CD4-positive, alpha-beta T cell (primary cell): Measurements from ENCODE around the gene SND1. TPM values are rescaled to one million over a fixed set of nuclear protein-coding genes. Genes with fewer than 3 reads are reported as not detected.

Source experiments
- ATAC-seq: fragments of 200-7000 bp; cut with Tn5 transposase; one replicate; pipeline ENCODE4 v1.10.0; 2022; ENCODE audit warnings: mild to moderate bottlenecking; ENCODE audit not compliant: poor library complexity
- CTCF ChIA-PET: fragments of 350-600 bp; sonication (Branson Sonifier 250); formaldehyde crosslinking; loops from one replicate; lab custom pipeline; 2021; ENCODE audit warnings: antibody characterized with exemption, inconsistent platforms; lab: Charles Lee
- POLR2A ChIA-PET: fragments of 350-600 bp; sonication (Branson Sonifier 250); formaldehyde crosslinking; loops from one replicate; lab custom pipeline; 2021; ENCODE audit warnings: antibody characterized with exemption, inconsistent platforms; lab: Charles Lee
- DNase-seq, 14 experiments: peaks; one replicate each; pipeline ENCODE4 v3.0.0-alpha.2; 2013 to 2020; ENCODE audit warnings: mixed read lengths in 2 of 14
- H3K27ac ChIP-seq, 2 donors: one replicate each; pipeline versions ENCODE4 v1.5.1 to v1.7.0; 2013; ENCODE audit warnings: low read length in 2 of 2, low read depth in 1 of 2, mild to moderate bottlenecking in 1 of 2
- H3K27me3 ChIP-seq, 2 experiments: 1 replicate in 1 of 2; 2 replicates in 1 of 2; pipeline versions ENCODE4 v1.6.1 to v1.7.0; 2013; ENCODE audit warnings: low read length in 2 of 2, control low read depth in 1 of 2, mild to moderate bottlenecking in 1 of 2, moderate library complexity in 1 of 2; ENCODE audit not compliant: insufficient read depth in 2 of 2, control insufficient read depth in 1 of 2
- H3K36me3 ChIP-seq: one replicate; pipeline ENCODE4 v1.6.1; 2013; ENCODE audit warnings: low read length, control low read depth; ENCODE audit not compliant: insufficient read depth
- H3K4me1 ChIP-seq: one replicate; pipeline ENCODE4 v1.6.1; 2013; ENCODE audit warnings: low read length, control low read depth; ENCODE audit not compliant: insufficient read depth
- H3K4me3 ChIP-seq: one replicate; pipeline ENCODE4 v1.5.1; 2013; ENCODE audit warnings: mild to moderate bottlenecking, low read length, moderate library complexity
- H3K9me3 ChIP-seq, 2 experiments: 1 replicate in 1 of 2; 2 replicates in 1 of 2; pipeline versions ENCODE4 v1.6.1 to v1.7.0; 2013; ENCODE audit warnings: low read length in 2 of 2, mild to moderate bottlenecking in 2 of 2, control low read depth in 1 of 2, moderate library complexity in 1 of 2; ENCODE audit not compliant: control insufficient read depth in 1 of 2, insufficient read depth in 1 of 2
- H3K27ac Mint-ChIP-seq: one replicate; pipeline ENCODE4 v1.8.0; 2020; ENCODE audit warnings: mixed read lengths
- H3K27me3 Mint-ChIP-seq: one replicate; pipeline ENCODE4 v1.8.0; 2021; ENCODE audit warnings: mixed read lengths
- H3K36me3 Mint-ChIP-seq: one replicate; pipeline ENCODE4 v1.8.0; 2021; ENCODE audit warnings: low read depth, mixed read lengths
- H3K4me1 Mint-ChIP-seq: one replicate; pipeline ENCODE4 v1.8.0; 2021; ENCODE audit warnings: low read depth, mixed read lengths
- H3K4me3 Mint-ChIP-seq: one replicate; pipeline ENCODE4 v1.8.0; 2020; ENCODE audit warnings: mild to moderate bottlenecking, mixed read lengths
- H3K9me3 Mint-ChIP-seq: one replicate; pipeline ENCODE4 v1.8.0; 2020; ENCODE audit warnings: mixed read lengths
- intact Hi-C, 2 experiments: fragments of 100-400 bp; cut with DNase I in 1 of 2; cut with micrococcal nuclease in 1 of 2; formaldehyde crosslinking; loops; one replicate each; pipeline versions ENCODE4 v1.15.1 to v1.9.0; 2023 to 2025; cut with DNase I, micrococcal nuclease
- total RNA-seq, 174 experiments: library from RNA in 2 of 174; stranded (reverse) in 2 of 174; gene quantifications; one replicate each; pipeline ENCODE4 v1.2.3 and lab custom pipeline; 2021 to 2026
- TF ChIP-seq, protein P1 (sequence below): fragments of 200-600 bp; IDR thresholded peaks from one replicate; pipeline ENCODE4 v1.8.0; 2022; ENCODE audit warnings: antibody characterized with exemption, mild to moderate bottlenecking

Gene SND1
- total RNA-seq, 2 experiments from 2014 or later = 104 to 113 TPM

DNA sequence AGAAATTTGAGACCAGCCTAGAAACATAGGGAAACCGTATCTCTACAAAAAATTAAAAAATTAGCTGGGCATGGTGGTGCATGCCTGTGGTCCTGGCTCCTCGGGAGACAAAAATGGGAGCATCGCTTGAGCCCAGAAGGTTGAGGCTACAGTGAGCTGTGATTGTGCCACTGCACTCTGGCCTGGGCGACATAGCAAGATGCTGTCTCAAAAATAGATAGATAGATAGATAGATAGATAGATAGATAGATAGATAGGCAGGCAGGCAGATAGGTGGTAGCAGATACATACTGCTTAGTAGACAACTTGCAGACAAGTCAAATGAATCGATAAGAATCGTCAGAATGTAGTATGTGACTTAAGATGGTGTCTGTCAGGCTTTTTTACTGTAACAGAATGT lies 106.9 kb downstream of the SND1 start:
- ChIA-PET POLR2A (no interaction called here), CTCF (no interaction called here)
- TF ChIP-seq, protein P1, sequence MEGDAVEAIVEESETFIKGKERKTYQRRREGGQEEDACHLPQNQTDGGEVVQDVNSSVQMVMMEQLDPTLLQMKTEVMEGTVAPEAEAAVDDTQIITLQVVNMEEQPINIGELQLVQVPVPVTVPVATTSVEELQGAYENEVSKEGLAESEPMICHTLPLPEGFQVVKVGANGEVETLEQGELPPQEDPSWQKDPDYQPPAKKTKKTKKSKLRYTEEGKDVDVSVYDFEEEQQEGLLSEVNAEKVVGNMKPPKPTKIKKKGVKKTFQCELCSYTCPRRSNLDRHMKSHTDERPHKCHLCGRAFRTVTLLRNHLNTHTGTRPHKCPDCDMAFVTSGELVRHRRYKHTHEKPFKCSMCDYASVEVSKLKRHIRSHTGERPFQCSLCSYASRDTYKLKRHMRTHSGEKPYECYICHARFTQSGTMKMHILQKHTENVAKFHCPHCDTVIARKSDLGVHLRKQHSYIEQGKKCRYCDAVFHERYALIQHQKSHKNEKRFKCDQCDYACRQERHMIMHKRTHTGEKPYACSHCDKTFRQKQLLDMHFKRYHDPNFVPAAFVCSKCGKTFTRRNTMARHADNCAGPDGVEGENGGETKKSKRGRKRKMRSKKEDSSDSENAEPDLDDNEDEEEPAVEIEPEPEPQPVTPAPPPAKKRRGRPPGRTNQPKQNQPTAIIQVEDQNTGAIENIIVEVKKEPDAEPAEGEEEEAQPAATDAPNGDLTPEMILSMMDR = no peak
- H3K9me3 Mint-ChIP-seq = no peaks in the 10 kb centered on the region
- intact Hi-C loops = no loop called here
- Histone ChIP-seq H3K27ac (no peak overlapping the region), H3K4me1 (no peaks in the 10 kb centered on the region), H3K36me3 (no peaks in the 10 kb centered on the region), H3K27me3 (no peaks in the 10 kb centered on the region), H3K9me3 (no peaks in the 10 kb centered on the region), H3K4me3 (no peak overlapping the region)
- no peak overlapping the region for H3K4me3 Mint-ChIP-seq
- H3K27ac Mint-ChIP-seq = no peak overlapping the region
- peaks cover 59% of the 10 kb centered on the region for H3K4me1 Mint-ChIP-seq
- DNase-seq (no peak), ATAC-seq (no peak)
- H3K27me3 Mint-ChIP-seq = no peaks in the 10 kb centered on the region
- no peaks in the 10 kb centered on the region for H3K36me3 Mint-ChIP-seq

DNA sequence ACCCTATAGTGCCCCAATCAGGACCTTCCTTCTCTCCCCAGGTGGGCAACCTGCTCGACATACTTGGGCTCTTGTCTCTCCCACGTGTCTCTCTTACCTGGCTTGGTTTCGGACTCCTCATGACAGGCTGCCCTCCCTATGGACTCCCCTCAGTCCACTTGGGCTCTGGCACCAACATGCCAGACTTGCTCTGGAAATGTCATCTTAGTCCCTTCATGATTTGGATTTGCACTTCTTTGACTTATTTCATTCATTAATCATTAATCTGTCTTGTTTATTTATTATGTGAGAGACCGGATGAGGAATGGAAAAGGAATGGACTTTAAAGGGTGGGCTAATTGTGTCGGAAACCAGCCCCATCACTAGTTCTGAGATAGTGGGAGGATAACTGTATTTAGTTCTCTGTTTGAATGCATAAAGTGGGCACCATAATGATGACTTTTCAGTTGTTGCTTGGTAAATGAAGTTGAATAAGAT lies 108.0 kb downstream of the SND1 start:
- Histone ChIP-seq H3K27ac (no peak overlapping the region), H3K4me3 (no peak overlapping the region), H3K4me1 (no peaks in the 10 kb centered on the region), H3K9me3 (no peaks in the 10 kb centered on the region), H3K36me3 (no peaks in the 10 kb centered on the region), H3K27me3 (no peaks in the 10 kb centered on the region)
- Mint-ChIP-seq H3K27me3 (no peaks in the 10 kb centered on the region), H3K36me3 (no peaks in the 10 kb centered on the region), H3K9me3 (no peaks in the 10 kb centered on the region), H3K27ac (no peak overlapping the region), H3K4me3 (peak overlapping the region; percentile 22), H3K4me1 (peaks cover 60% of the 10 kb centered on the region)
- no peak for DNase-seq
- ChIA-PET POLR2A (no interaction called here), CTCF (no interaction called here)
- TF ChIP-seq, protein P1 = no peak
- no peak for ATAC-seq
- intact Hi-C loops = no loop called here

DNA sequence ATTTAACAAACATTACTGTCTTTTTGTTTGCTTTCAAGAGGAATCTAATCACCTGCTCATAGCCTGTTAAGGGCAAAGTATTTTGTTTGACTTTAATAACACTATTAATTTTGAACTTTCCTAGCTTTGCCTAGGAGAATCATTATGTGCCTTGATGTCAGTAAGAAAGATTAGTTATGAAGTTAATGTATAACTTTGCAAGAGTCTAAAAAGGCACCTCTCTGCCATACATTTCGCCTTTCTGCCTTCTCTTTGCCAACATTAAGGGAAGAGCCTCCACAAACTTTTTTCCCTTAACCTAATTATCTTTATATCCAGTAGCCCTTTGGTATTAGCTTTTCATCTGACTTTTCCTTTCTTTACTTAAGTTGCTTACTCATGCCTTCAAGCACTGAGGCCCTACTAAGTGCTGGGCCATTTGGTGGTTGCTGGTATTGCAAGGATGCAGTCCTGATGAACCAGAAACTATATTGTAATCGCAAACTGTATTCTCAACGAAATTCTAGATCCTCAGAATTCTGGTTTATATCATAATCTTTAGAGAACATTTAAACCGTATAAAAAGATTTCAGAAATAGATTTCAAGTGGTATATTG lies 108.5 kb downstream of the SND1 start:
- Histone ChIP-seq H3K36me3 (no peaks in the 10 kb centered on the region), H3K27ac (no peak overlapping the region), H3K27me3 (no peaks in the 10 kb centered on the region), H3K4me3 (no peak overlapping the region), H3K9me3 (no peaks in the 10 kb centered on the region), H3K4me1 (no peaks in the 10 kb centered on the region)
- peaks cover 55% of the 10 kb centered on the region for H3K4me1 Mint-ChIP-seq
- POLR2A ChIA-PET = no interaction called here
- H3K4me3 Mint-ChIP-seq = no peak overlapping the region
- intact Hi-C loops = no loop called here
- H3K27ac Mint-ChIP-seq = no peak overlapping the region
- DNase-seq = no peak
- CTCF ChIA-PET = no interaction called here
- TF ChIP-seq, protein P1 = no peak
- no peaks in the 10 kb centered on the region for H3K9me3 Mint-ChIP-seq
- no peaks in the 10 kb centered on the region for H3K36me3 Mint-ChIP-seq
- no peak for ATAC-seq
- no peaks in the 10 kb centered on the region for H3K27me3 Mint-ChIP-seq
